ENCODE data around the gene ODF4. TPM values are rescaled to one million over a fixed set of nuclear protein-coding genes. Genes with fewer than 3 reads are reported as not detected.
"Not testable (repeated sequence)": the region's sequence is repeated elsewhere in the genome, so short reads cannot be mapped to it uniquely, and the experiment has no call there.

Gene ODF4
- total RNA-seq, 1 donor from 2014 or later, result not detected

DNA sequence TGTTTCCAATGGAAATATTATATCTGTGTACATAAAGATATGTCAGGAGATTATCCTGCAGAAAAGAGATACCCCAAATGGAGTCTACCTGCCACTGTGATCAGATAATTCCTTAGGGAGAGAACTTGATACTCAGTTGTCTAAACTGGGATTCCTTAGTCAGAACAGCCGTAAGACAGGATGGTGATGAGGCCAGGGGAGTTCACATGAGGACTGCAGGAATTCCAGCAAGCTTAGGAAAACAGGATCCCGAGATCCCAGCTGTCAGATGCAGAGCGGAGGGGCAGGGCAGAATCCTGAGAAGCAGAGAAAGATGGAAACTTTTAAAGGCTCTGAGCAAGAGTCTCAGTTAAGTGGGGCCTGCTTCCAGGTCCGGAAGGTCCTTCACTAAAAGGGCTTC is 32.1 kb downstream of the ODF4 start:
- no peak for DNase-seq (ENCODE audit: low spot score)
- H3K27ac Mint-ChIP-seq (ENCODE audit: unreplicated experiment), result peak overlapping the region; percentile 22
- no peak overlapping the region for H3K4me3 Mint-ChIP-seq (ENCODE audit: unreplicated experiment)
- TF ChIP-seq, protein P1, sequence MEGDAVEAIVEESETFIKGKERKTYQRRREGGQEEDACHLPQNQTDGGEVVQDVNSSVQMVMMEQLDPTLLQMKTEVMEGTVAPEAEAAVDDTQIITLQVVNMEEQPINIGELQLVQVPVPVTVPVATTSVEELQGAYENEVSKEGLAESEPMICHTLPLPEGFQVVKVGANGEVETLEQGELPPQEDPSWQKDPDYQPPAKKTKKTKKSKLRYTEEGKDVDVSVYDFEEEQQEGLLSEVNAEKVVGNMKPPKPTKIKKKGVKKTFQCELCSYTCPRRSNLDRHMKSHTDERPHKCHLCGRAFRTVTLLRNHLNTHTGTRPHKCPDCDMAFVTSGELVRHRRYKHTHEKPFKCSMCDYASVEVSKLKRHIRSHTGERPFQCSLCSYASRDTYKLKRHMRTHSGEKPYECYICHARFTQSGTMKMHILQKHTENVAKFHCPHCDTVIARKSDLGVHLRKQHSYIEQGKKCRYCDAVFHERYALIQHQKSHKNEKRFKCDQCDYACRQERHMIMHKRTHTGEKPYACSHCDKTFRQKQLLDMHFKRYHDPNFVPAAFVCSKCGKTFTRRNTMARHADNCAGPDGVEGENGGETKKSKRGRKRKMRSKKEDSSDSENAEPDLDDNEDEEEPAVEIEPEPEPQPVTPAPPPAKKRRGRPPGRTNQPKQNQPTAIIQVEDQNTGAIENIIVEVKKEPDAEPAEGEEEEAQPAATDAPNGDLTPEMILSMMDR (IDR thresholded peaks at IDR 0.05; ENCODE audit: unreplicated experiment), result no peak
- peaks cover 21% of the 10 kb centered on the region for H3K36me3 Mint-ChIP-seq (ENCODE audit: low read depth, unreplicated experiment)
- H3K27me3 Mint-ChIP-seq (ENCODE audit: unreplicated experiment), result no peaks in the 10 kb centered on the region
- H3K9me3 Mint-ChIP-seq (ENCODE audit: unreplicated experiment), result no peaks in the 10 kb centered on the region
- peaks cover 15% of the 10 kb centered on the region for H3K4me1 Mint-ChIP-seq (ENCODE audit: unreplicated experiment)

DNA sequence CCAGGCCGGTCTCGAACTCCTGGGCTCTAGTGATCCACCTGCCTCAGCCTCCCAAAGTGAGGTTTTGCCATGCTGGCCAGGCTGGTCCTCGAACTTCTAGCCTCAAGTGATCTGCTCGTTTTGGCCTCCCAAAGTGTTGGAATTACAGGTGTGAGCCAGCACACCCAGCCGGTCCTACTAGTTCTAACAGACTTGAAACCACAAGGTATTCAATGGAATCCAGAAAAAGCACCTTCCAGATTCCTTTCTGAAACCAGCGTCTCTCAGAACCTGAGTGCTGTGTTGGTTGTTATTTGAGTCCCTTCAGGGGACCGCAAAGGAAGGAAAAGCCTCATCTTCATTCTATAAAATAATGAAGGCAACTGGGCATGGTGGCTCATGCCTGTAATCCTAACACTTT is 32.8 kb downstream of the ODF4 start:
- H3K36me3 Mint-ChIP-seq (ENCODE audit: low read depth, unreplicated experiment), result peaks cover 24% of the 10 kb centered on the region
- no peak for DNase-seq (ENCODE audit: low spot score)
- no peaks in the 10 kb centered on the region for H3K9me3 Mint-ChIP-seq (ENCODE audit: unreplicated experiment)
- H3K27me3 Mint-ChIP-seq (ENCODE audit: unreplicated experiment), result no peaks in the 10 kb centered on the region
- H3K27ac Mint-ChIP-seq (ENCODE audit: unreplicated experiment), result no peak overlapping the region
- no peak overlapping the region for H3K4me3 Mint-ChIP-seq (ENCODE audit: unreplicated experiment)
- H3K4me1 Mint-ChIP-seq (ENCODE audit: unreplicated experiment), result peaks cover 15% of the 10 kb centered on the region
- TF ChIP-seq, protein P1 (IDR thresholded peaks at IDR 0.05; ENCODE audit: unreplicated experiment), result no peak

DNA sequence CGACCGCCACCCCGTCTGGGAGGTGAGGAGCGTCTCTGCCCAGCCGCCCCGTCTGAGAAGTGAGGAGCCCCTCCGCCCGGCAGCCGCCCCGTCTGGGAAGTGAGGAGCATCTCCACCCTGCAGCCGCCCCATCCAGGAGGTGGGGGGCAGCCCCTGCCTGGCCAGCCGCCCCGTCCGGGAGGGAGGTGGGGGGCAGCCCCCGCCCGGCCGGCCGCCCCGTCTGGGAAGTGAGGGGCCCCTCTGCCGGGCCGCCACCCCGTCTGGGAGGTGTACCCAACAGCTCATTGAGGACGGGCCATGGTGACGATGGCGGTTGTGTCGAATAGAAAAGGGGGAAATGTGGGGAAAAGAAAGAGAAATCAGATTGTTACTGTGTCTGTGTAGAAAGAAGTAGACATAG is 34.2 kb downstream of the ODF4 start:
- H3K4me3 Mint-ChIP-seq (ENCODE audit: unreplicated experiment); DNase-seq (ENCODE audit: low spot score); H3K27ac Mint-ChIP-seq (ENCODE audit: unreplicated experiment); H3K9me3 Mint-ChIP-seq (ENCODE audit: unreplicated experiment); H3K27me3 Mint-ChIP-seq (ENCODE audit: unreplicated experiment): not testable (repeated sequence)
- peaks cover 31% of the 10 kb centered on the region for H3K36me3 Mint-ChIP-seq (ENCODE audit: low read depth, unreplicated experiment)
- H3K4me1 Mint-ChIP-seq (ENCODE audit: unreplicated experiment), result peaks cover 16% of the 10 kb centered on the region

DNA sequence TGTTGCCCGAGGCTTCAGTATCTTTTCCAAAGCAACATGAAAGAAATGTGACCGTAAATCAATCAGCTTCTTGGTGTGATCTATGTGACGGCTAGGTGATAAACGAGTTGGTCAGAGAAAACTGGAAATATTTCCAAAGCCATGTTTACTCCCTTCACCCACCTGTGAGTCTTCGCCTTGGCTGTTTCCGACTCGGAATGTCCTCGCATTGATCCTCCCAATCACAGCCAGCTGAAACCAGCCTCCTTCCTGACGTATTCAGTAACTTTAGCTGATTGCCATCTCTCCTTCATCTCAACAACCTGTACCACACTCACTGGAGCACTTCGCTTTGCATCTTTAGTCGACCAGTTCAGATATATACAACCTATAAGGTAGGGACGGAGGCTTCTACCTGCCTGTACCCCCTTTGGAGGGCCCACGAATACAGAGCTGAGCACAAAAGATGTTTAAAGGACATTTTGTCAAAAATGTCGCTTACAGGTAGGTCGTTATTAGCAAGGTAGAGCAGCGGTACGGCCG is 36.2 kb downstream of the ODF4 start:
- Mint-ChIP-seq H3K27me3 (ENCODE audit: unreplicated experiment) (no peaks in the 10 kb centered on the region), H3K9me3 (ENCODE audit: unreplicated experiment) (no peaks in the 10 kb centered on the region), H3K4me3 (ENCODE audit: unreplicated experiment) (peak overlapping the region; percentile 91), H3K36me3 (ENCODE audit: low read depth, unreplicated experiment) (peaks cover 21% of the 10 kb centered on the region), H3K4me1 (ENCODE audit: unreplicated experiment) (peaks cover 20% of the 10 kb centered on the region), H3K27ac (ENCODE audit: unreplicated experiment) (peak overlapping the region; percentile 74)
- TF ChIP-seq, protein P1 (IDR thresholded peaks at IDR 0.05; ENCODE audit: unreplicated experiment), result no peak
- no peak for DNase-seq (ENCODE audit: low spot score)

DNA sequence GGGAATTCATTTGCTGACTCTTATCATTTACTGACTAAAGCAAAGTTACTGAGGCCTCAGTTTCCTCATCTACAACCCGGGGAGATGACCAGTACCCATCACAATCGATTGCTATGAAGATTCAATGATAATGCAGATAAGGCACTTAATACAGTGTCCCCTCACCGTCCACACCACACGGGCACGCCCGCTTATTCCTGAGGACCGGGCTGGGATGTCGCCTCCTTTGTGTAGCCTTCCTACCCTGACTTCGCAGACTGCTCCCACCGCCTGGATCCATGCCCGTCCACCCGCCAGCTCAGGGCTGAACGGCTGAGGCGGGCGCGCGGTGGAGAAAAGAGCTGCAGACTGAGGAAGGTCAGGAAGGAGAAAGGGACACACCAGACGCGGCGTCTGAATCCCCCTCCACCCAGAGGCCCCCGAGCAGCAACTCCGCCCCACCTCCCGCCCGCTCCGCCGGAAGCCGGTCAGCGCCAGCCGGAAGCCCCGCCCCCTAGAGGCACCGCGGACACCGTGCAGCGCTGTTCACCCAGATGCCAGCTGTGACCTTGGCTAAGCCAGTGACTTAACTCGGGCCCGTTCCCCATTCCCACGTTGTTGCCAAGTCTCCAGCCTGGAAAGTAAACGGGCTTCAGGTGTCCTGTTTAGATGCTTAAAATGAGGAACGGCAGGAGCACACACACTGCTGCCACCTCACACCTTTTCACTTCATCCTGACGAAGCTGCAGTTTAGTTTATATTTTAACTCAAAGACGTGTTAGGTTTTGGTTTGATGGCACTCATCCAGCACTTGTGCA is 36.8 kb downstream of the ODF4 start, which contains the start of gene KRABD2:
TSS of gene KRABD2 (minus strand) at position 434 of the 797 bp plus-strand sequence.
- peak; percentile 89 for DNase-seq (ENCODE audit: low spot score)
- TF ChIP-seq, protein P1 (IDR thresholded peaks at IDR 0.05; ENCODE audit: unreplicated experiment), result peak; percentile 78
- Mint-ChIP-seq H3K27ac (ENCODE audit: unreplicated experiment) (peak within 1 kb of the TSS; percentile 74), H3K36me3 (ENCODE audit: low read depth, unreplicated experiment) (peaks cover 26% of the 10 kb centered on the region), H3K4me3 (ENCODE audit: unreplicated experiment) (peak within 1 kb of the TSS; percentile 91), H3K4me1 (ENCODE audit: unreplicated experiment) (peaks cover 25% of the 10 kb centered on the region), H3K9me3 (ENCODE audit: unreplicated experiment) (no peaks in the 10 kb centered on the region), H3K27me3 (ENCODE audit: unreplicated experiment) (no peaks in the 10 kb centered on the region)

All from endothelial cell (in vitro differentiated cells).